Stimulated activated CD8-positive, alpha-beta memory T cell treated with anti-CD3 and anti-CD28 coated beads, Interleukin-12 subunit alpha, Interleukin-12 subunit beta, amount 100 ng/mL, for 1 hour (primary cell): Measurements from ENCODE around the gene KRT26.

Experiments used
- DNase-seq: peaks from one replicate; pipeline ENCODE4 v3.0.0-alpha.2; 2020; ENCODE audit warnings: low read depth

KRT26 gene

GRCh38 chr17:40727447-40728231 is 44.4 kb downstream of the KRT26 start:
- no peak for DNase-seq

GRCh38 chr17:40726919-40727318 is 45.1 kb downstream of the KRT26 start:
- DNase-seq = no peak

GRCh38 chr17:40724656-40725055 is 47.3 kb downstream of the KRT26 start:
- DNase-seq = no peak

- DNase-seq = no peak
These were observed 49.8 kb downstream of the KRT26 start for GRCh38 chr17:40722241-40722640.

GRCh38 chr17:40720899-40721298 is 51.1 kb downstream of the KRT26 start:
- DNase-seq = no peak

- DNase-seq = no peak
These were observed 53.1 kb downstream of the KRT26 start for GRCh38 chr17:40718930-40719329.

GRCh38 chr17:40717776-40718175 is 54.2 kb downstream of the KRT26 start:
- DNase-seq = no peak
